HL-60 (cell line): Measurements from ENCODE around the gene ATP9B.

ENCODE experiments used
- DNase-seq, 2 experiments: peaks; one replicate each; pipeline ENCODE4 v3.0.0-alpha.2; 2010 to 2020; ENCODE audit warnings: low read depth in 1 of 2, low spot score in 1 of 2
- H3K27ac ChIP-seq: fragments of 250-450 bp; sonication (Bioruptor Pico); replicated peaks from 2 replicates; pipeline ENCODE4 v1.5.1; 2020; ENCODE audit warnings: mild to moderate bottlenecking, moderate library complexity
- H3K27me3 ChIP-seq: fragments of 250-450 bp; sonication (Bioruptor Pico); 2 replicates; pipeline ENCODE4 v1.5.1; 2021; ENCODE audit warnings: mild to moderate bottlenecking, moderate library complexity; ENCODE audit not compliant: insufficient read depth, poor library complexity, severe bottlenecking
- H3K4me3 ChIP-seq: replicated peaks from 2 replicates; pipeline ENCODE4 v1.5.1; 2011; ENCODE audit warnings: mild to moderate bottlenecking, control low read depth, low read length; ENCODE audit not compliant: insufficient read depth
- CTCF ChIP-seq: IDR thresholded peaks from one replicate; pipeline ENCODE4 v1.5.1; 2011; ENCODE audit warnings: low read length, control low read depth, inconsistent platforms; ENCODE audit not compliant: insufficient read depth
- GABPA ChIP-seq: IDR thresholded peaks from 2 replicates; pipeline ENCODE4 v1.6.1; 2012; ENCODE audit warnings: low read depth
- POLR2AphosphoS5 ChIP-seq: IDR thresholded peaks from 2 replicates; pipeline ENCODE4 v1.6.1; 2012; ENCODE audit warnings: low read depth
- REST ChIP-seq: IDR thresholded peaks from 2 replicates; pipeline ENCODE4 v1.6.1; 2012; ENCODE audit warnings: low read depth; ENCODE audit not compliant: insufficient replicate concordance
- SPI1 ChIP-seq: IDR thresholded peaks from 2 replicates; pipeline ENCODE4 v1.6.1; 2012; ENCODE audit warnings: low read depth, mild to moderate bottlenecking, borderline replicate concordance

Gene ATP9B

DNA sequence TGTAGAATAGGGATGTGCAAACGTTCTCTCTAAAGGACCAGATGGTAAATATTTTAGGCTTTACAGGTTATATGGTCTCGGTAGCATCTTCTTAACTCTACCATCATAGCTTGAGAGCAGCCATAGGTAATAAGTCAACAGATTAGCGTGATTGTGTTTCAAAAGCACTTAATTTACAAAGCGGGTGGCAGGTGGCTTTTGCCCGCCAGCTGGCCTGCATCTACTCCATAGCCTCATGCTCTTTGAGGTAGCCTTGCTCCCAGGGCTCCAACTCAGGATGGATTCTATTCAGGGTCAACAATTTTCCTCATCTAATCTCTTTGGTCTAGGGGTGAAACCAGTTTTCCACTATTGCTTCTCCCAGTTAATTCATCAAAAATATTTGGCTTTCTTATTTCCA lies 5.0 kb upstream of the ATP9B start:
- Histone ChIP-seq H3K4me3 (no peak overlapping the region), H3K27me3 (no peaks in the 10 kb centered on the region), H3K27ac (no peak overlapping the region; the same call in 1 of the 2 replicates)
- no peak for DNase-seq
- TF ChIP-seq SPI1: no peak
- TF ChIP-seq GABPA: no peak

- TF ChIP-seq CTCF (no peak), POLR2AphosphoS5 (no peak), SPI1 (no peak), REST (no peak), GABPA (no peak)
- H3K27ac ChIP-seq: no peak overlapping the region
These were observed 3.4 kb upstream of the ATP9B start for GRCh38 chr18:79065802-79066201.

DNA sequence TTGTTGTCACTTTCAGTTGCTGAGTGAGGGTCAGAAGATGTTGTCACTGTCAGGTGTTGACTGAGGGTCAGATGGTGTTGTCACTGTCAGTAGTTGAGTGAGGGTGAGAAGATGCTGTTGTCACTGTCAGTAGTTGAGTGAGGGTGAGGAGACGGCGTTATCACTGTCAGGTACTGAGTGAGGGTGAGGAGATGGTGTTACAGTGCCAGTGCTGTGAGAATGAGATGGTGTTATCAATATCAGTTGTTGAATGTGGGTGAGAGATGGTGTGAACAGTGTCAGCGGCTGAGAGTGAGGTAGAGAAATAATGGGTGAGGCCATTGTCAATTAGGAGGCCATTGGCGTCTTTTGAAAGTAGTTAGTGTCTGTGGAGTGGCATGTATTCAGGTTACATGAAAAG lies 1.6 kb upstream of the ATP9B start:
- Histone ChIP-seq H3K4me3 (no peak overlapping the region), H3K27me3 (no peaks in the 10 kb centered on the region), H3K27ac (no peak overlapping the region)
- DNase-seq: no peak
- TF ChIP-seq SPI1: no peak
- TF ChIP-seq GABPA: no peak
- TF ChIP-seq REST: no peak
- TF ChIP-seq CTCF: no peak
- no peak for TF ChIP-seq POLR2AphosphoS5

More at GRCh38 chr18:79065802-79066201, 3.4 kb upstream of the ATP9B start:
- Histone ChIP-seq H3K27me3 (no peaks in the 10 kb centered on the region), H3K4me3 (no peak overlapping the region)
- DNase-seq: no peak

- H3K4me3 ChIP-seq: peak overlapping the region; percentile 52
- DNase-seq: peak in 1 of 2 experiments; percentile 50
- no peaks in the 10 kb centered on the region for H3K27me3 ChIP-seq
- peak overlapping the region; percentile 96 for H3K27ac ChIP-seq
- no peak for TF ChIP-seq GABPA
- TF ChIP-seq CTCF: no peak
- TF ChIP-seq REST: peak; percentile 9
- TF ChIP-seq SPI1: peak; percentile 30; the same call in 1 of the 2 replicates
- TF ChIP-seq POLR2AphosphoS5: no peak
These were observed 755 bp upstream of the ATP9B start for GRCh38 chr18:79068341-79068936.
